Activated CD8-positive, alpha-beta memory T cell treated with anti-CD3 and anti-CD28 coated beads, Interleukin-2, amount 50 U/mL, for 24 hours (primary cell): ENCODE data around the gene PISD.
"Not testable (repeated sequence)": the region's sequence is repeated elsewhere in the genome, so short reads cannot be mapped to it uniquely, and the experiment has no call there.

Source experiments
- DNase-seq: peaks from one replicate; pipeline ENCODE4 v3.0.0-alpha.2; 2020; ENCODE audit errors: extremely low read depth

Gene PISD

DNA sequence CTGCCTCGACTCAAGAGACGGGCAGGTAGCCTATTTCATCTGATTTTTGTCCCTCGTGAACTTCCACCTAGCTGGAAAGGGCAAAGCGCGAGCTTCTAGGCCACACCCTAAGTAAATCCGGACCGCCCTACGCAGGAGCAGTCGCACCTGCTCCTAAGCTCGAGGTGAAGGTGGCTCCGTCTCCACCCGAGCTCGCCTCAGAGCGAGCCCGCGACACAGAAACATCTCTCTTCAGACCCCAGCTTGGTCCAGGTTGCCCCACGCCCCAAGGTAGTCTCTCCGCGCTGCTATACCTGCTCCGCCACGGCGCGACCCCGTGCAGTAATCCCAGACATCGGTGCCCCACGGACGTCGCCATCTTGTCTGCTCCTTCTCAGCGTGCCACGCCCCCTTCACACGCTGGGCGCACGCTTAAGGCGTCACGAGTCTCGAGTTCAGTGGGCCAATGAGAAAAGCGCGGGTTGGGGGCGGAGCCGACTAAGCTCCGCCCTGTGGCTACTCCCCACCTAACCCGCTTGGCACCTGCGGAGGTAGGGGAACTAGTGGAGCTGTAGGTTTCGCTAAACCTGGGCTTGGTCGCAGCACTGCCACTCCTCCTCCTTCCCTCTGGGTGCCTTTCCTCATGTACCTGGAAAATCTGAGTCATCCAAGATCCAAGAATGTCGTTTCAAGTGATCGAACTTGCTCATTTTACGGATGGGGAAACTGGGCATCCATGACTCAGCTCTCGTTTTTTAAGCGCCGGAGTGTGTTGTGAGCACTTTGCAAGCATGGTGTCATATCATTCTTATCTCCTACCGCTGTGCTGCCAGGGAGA is at the start of gene PISD:
TSS of gene PISD (minus strand) at position 365 of the 817 bp plus-strand sequence. CDS start at position 358, 7 bp downstream.
- peak; percentile 93 for DNase-seq

- DNase-seq = not testable (repeated sequence)
Measured at GRCh38 chr22:31711226-31711625, 49.2 kb upstream of the PISD start.

- DNase-seq = no peak
Measured at GRCh38 chr22:31707519-31707918, 45.5 kb upstream of the PISD start.

- DNase-seq = no peak
Measured at GRCh38 chr22:31695423-31695822, 33.4 kb upstream of the PISD start.

- DNase-seq = not testable (repeated sequence)
Measured at GRCh38 chr22:31694046-31694445, 32.0 kb upstream of the PISD start.

DNA sequence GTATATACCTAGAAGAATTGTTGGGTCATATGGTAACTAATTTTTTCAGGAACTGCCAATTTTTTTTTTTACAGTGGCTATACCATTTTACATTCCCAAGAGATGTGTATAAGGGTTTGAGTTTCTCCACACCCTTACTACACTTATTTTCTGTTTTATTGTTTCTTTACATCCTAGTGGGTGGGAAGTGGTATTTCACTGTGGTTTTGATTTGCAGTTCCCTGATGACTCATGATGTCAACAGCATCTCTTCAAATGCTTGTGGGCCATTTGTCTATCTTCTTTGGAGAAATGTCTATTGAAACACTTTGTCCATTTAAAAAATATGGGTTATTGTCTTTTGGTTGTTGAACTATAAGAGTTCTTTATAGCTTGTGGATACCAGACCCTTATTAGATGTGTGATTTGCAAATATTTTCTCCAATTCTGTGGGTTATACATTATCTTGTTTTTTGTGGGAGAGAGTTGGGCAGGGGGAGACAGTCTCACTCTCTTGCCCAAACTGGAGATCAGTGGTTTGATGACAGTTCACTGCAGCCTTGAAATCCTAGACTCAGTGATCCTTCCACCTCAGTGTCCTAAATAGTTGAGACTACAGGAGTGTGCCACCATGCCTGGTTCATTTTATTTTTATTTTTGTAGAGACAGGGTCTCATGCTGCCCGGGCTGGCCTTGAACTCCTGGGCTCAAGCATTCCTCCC is 30.3 kb upstream of the PISD start:
- DNase-seq = no peak

GRCh38 chr22:31691408-31691807 is 29.4 kb upstream of the PISD start:
- no peak for DNase-seq

DNA sequence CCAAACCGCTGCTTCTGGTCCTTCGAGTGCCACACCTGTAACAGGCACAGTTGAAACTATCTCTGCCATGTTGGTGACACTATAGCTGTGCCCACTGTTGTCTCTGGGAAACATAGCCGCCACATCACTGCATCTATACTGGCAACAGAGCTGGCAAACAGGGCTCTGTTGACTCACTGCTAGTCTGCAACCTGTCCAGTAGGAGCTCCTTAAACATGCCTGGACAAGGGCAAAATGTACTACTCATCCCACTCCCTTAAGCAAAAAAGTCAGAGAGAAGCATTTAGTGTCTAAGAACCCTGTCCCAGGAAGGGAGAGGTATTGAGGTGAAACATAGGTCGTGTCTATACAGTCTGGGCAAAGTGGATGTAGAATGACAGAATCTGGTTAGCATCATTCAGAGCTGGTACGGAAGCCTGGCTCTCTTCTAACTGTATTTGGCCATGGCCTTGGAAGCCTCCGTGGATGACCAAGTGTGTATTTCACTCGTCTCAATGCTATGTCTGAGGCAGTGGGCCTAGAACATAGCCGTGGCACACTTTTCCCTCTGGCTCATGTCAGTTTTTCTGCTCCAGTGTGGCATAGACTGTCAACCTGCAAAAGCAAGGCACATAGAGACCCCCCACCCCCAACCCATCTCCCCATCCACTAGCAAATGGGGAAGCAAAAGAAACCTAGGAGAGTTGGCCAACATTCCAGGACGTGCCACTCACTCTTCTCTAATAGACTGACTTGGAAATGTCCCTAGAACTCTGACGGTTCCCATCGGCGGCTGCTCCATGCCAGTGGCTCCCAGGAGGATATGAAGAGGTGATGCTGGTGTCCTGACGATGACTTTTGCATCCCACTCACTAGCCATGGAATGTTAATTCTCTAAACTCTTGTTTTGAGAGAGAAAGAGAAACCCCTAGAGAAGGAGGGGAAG is 21.4 kb upstream of the PISD start:
- no peak for DNase-seq

DNA sequence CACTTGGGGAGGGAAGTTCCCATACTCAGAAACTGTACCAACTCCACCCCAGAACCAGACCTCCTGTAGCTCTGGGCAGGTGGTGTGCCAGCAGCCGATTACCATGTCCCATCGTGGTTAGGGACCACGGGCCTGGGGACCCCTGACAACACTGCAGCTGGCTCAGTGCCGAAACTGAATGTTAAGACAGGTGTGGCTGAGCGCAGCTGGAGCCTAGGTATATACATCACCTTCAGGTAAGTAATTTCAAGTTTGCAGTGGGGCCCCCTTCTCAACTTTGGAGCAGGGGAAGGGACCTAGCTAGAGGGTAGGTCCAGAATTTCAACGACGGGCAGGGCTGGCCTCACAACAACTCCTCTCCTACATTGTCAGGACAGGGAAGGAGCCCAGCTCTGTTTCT is 20.7 kb upstream of the PISD start:
- no peak for DNase-seq

- no peak for DNase-seq
Measured at GRCh38 chr22:31681349-31682345, 19.6 kb upstream of the PISD start.

DNA sequence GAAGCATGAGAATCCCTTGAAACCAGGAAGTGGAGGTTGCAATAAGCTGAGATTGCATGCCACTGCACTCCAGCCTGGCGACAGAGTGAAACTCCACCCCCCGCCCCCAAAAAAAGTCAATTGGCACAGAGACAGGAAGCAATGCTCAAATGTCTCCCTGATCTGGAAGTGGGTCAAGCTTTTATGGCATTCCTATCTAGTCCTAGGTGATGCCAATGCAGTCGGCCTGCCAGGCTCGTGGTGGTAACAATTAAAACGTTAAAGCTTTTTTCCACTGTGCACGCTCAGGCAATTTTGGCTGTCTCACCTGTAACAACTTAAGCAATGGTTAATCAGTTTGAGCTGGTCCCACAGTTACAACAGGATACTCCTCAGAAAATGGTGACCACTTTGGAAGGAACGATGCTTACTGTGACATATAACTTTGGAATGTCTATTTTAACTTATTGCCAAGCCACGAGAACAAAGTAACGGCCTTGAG is 18.9 kb upstream of the PISD start:
- no peak for DNase-seq

- DNase-seq = no peak
Measured at GRCh38 chr22:31678748-31679147, 16.7 kb upstream of the PISD start.

GRCh38 chr22:31676700-31677099 is 14.7 kb upstream of the PISD start:
- DNase-seq = peak; percentile 86

- DNase-seq = not testable (repeated sequence)
Measured at GRCh38 chr22:31674219-31674618, 12.2 kb upstream of the PISD start.

GRCh38 chr22:31668849-31669248 is 6.8 kb upstream of the PISD start:
- not testable (repeated sequence) for DNase-seq

DNA sequence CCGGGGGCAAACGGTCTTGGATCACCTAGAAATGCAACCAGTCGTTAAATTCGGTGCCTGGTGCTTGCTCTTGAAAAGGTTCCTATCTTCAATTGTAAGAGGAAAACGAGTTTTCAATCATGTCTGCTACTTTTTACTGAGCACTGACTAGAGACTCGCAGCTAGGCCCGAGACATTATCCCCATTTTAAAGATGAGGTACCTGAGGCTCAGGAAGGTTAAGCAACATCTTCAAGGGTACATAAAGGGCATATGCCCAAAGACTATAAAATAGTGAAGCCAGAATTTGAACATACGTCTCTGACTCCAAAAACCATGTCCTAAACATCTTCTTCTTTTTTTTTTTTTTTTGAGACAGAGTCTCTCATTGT is 638 bp upstream of the PISD start:
- DNase-seq = no peak

GRCh38 chr22:31660860-31661341 is 1.1 kb downstream of the PISD start:
- DNase-seq = not testable (repeated sequence)

DNA sequence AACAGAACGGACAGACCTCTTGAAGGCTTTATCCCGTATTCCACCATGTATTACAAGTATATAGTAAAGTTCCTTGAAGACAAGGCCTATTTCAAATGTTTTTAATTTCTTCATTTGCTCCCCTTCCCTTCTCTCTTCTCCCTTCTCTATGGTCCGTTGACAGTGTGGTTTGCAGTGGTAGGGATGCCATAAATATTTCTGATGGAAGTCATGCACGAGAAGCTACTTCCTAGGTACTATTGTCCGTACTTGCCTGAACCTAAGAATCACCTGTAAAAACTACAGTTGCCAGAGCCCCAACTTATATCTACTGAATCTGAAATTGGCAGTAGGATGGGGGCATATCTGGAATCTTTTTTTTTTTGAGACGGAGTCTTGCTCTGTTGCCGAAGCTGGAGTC is 2.8 kb downstream of the PISD start:
- no peak for DNase-seq

- no peak for DNase-seq
Measured at GRCh38 chr22:31654408-31654807, 7.6 kb downstream of the PISD start.

GRCh38 chr22:31653944-31654343 is 8.1 kb downstream of the PISD start:
- DNase-seq = no peak
